T-cell (primary cell): ENCODE measurements around the gene PDE7B. TPM values are rescaled to one million over a fixed set of nuclear protein-coding genes. Genes with fewer than 3 reads are reported as not detected.
"Not testable (repeated sequence)": the region's sequence is repeated elsewhere in the genome, so short reads cannot be mapped to it uniquely, and the experiment has no call there.

Experiments used
- ATAC-seq, 4 experiments: fragments of 200-7000 bp in 3 of 4; fragments of 150-1000 bp in 1 of 4; cut with Tn5 transposase; replicated peaks in 1 of 4; 1 replicate in 3 of 4; 2 replicates in 1 of 4; pipeline ENCODE4 v1.10.0; 2021; ENCODE audit warnings: moderate library complexity in 3 of 4, mild to moderate bottlenecking in 2 of 4, moderate number of reproducible peaks in 1 of 4
- CTCF ChIA-PET, 2 donors: fragments of 300-600 bp; sonication (Branson Sonifier 250); formaldehyde crosslinking; loops; one replicate each; lab custom pipeline; 2022; ENCODE audit warnings: antibody characterized with exemption in 2 of 2; lab: Charles Lee
- POLR2A ChIA-PET, 2 donors: fragments of 300-600 bp; sonication (Branson Sonifier 250); formaldehyde crosslinking; loops; one replicate each; lab custom pipeline; 2022; ENCODE audit warnings: antibody characterized with exemption in 2 of 2; lab: Charles Lee
- DNase-seq, 35 experiments: peaks; one replicate each; pipeline versions ENCODE4 v3.0.0 to v3.0.0-alpha.2; 2013 to 2023
- H3K27ac ChIP-seq: one replicate; pipeline ENCODE4 v1.5.1; 2013; ENCODE audit warnings: low read length
- H3K27me3 ChIP-seq, 2 experiments: replicated peaks in 1 of 2; 1 replicate in 1 of 2; 2 replicates in 1 of 2; pipeline versions ENCODE4 v1.6.1 to v1.7.0; 2013; ENCODE audit warnings: low read length in 1 of 2, mixed read lengths in 1 of 2; ENCODE audit not compliant: control insufficient read depth in 2 of 2, insufficient read depth in 2 of 2; ENCODE audit errors: extremely low read depth in 1 of 2
- H3K36me3 ChIP-seq, 2 donors: 1 replicate in 1 of 2; 2 replicates in 1 of 2; pipeline versions ENCODE4 v1.6.1 to v1.7.0; 2013; ENCODE audit warnings: low read length in 1 of 2; ENCODE audit not compliant: control insufficient read depth in 2 of 2, insufficient read depth in 1 of 2; ENCODE audit errors: extremely low read depth in 1 of 2
- H3K4me1 ChIP-seq, 2 experiments: 1 replicate in 1 of 2; 2 replicates in 1 of 2; pipeline versions ENCODE4 v1.6.1 to v1.7.0; 2013; ENCODE audit warnings: low read length in 2 of 2, mixed read lengths in 1 of 2; ENCODE audit not compliant: insufficient read depth in 2 of 2, control insufficient read depth in 1 of 2; ENCODE audit errors: extremely low read depth in 1 of 2
- H3K4me3 ChIP-seq, 2 donors: 1 replicate in 1 of 2; 2 replicates in 1 of 2; pipeline versions ENCODE4 v1.5.1 to v1.7.0; 2013; ENCODE audit warnings: mild to moderate bottlenecking in 2 of 2, low read length in 1 of 2, moderate library complexity in 1 of 2; ENCODE audit not compliant: control insufficient read depth in 1 of 2; ENCODE audit errors: extremely low read depth in 1 of 2
- H3K9me3 ChIP-seq: 2 replicates; pipeline ENCODE4 v1.7.0; 2013
- H3K27ac Mint-ChIP-seq, 2 donors: one replicate each; pipeline ENCODE4 v1.8.0; 2020 to 2021; ENCODE audit warnings: mild to moderate bottlenecking in 2 of 2, mixed read lengths in 2 of 2
- H3K27me3 Mint-ChIP-seq, 2 donors: one replicate each; pipeline ENCODE4 v1.8.0; 2021 to 2022; ENCODE audit warnings: mixed read lengths in 2 of 2
- H3K36me3 Mint-ChIP-seq: one replicate; pipeline ENCODE4 v1.8.0; 2021; ENCODE audit warnings: mixed read lengths
- H3K4me1 Mint-ChIP-seq, 3 donors: one replicate each; pipeline ENCODE4 v1.8.0; 2020 to 2022; ENCODE audit warnings: mixed read lengths in 3 of 3, mild to moderate bottlenecking in 1 of 3
- H3K4me3 Mint-ChIP-seq, 3 donors: one replicate each; pipeline ENCODE4 v1.8.0; 2020 to 2022; ENCODE audit warnings: mild to moderate bottlenecking in 3 of 3, mixed read lengths in 3 of 3, moderate library complexity in 3 of 3
- H3K9me3 Mint-ChIP-seq, 3 donors: one replicate each; pipeline ENCODE4 v1.8.0; 2020 to 2022; ENCODE audit warnings: mixed read lengths in 3 of 3
- WGBS: methylation state at CpG from one replicate; pipeline ENCODE4 v1.1.5; 2013; ENCODE audit warnings: missing lambda C conversion rate; ENCODE audit not compliant: insufficient coverage; 5-methylcytosine and 5-hydroxymethylcytosine counted together
- total RNA-seq, 35 experiments: library from RNA in 6 of 35; stranded (reverse) in 6 of 35; fragments of 120-200 nt in 1 of 35; gene quantifications; one replicate each; pipeline versions ENCODE4 v1.2.1 to v1.2.4 and lab custom pipeline; 2013 to 2026

PDE7B gene
- total RNA-seq, 5 donors from 2014 or later (not counting 1 experiment from before 2014, with no cell fraction given) = 0.35 to 1.5 (median 0.69) TPM

DNA sequence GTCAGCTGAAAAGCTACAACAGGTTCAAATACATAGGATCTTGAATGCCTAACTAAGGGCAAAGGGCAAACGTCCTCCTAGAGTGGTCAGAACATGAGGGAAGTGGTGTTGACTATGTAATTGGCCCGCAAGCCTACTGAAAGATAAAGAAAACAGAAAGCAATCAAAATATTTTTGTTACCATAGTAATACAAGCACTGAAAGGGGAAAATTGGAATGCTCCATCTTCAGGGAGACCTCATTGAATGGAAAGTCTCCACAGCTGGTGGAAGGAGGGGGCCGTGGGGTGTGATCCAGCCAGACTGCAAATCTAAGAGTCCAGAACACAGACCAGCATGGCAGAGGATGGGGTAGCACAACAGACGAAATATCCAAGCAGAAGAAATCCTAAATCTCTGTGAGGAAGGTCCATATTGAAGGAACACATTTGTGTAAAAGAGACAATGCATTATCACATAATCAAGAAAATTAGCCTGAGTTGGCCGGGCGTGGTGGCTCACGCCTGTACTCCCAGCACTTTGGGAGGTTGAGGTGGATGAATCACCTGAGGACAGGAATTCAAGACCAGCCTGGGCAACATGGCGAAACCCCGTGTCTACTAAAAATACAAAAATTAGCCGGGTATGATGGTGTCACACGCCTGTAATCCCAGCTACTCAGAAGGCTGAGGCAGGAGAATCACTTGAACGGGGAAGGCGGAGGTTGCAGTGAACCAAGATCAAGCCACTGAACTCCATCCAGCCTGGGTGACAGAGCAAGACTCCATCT is 359.1 kb downstream of the PDE7B start:
- no peaks in the 10 kb centered on the region for H3K4me1 Mint-ChIP-seq
- H3K36me3 Mint-ChIP-seq = no peaks in the 10 kb centered on the region
- H3K9me3 Mint-ChIP-seq = no peaks in the 10 kb centered on the region
- Histone ChIP-seq H3K9me3 (no peaks in the 10 kb centered on the region), H3K4me1 (no peaks in the 10 kb centered on the region), H3K4me3 (no peak overlapping the region), H3K36me3 (no peaks in the 10 kb centered on the region), H3K27ac (no peak overlapping the region), H3K27me3 (no peaks in the 10 kb centered on the region)
- DNase-seq (no peak), ATAC-seq (no peak)
- H3K27me3 Mint-ChIP-seq = peaks cover 0 to 1% of the 10 kb centered on the region in 2 donors
- 87% methylated on average over 6 of the region's 13 CpGs for WGBS
- CTCF ChIA-PET = no interaction called here
- H3K4me3 Mint-ChIP-seq = no peak overlapping the region
- no peak overlapping the region for H3K27ac Mint-ChIP-seq
- POLR2A ChIA-PET = interaction anchor here (0.5 to 0.7 kb wide), 2 partner anchors 259 to 401 kb away, joined by 3 to 4 read pairs; no protein-coding TSS in a partner anchor

DNA sequence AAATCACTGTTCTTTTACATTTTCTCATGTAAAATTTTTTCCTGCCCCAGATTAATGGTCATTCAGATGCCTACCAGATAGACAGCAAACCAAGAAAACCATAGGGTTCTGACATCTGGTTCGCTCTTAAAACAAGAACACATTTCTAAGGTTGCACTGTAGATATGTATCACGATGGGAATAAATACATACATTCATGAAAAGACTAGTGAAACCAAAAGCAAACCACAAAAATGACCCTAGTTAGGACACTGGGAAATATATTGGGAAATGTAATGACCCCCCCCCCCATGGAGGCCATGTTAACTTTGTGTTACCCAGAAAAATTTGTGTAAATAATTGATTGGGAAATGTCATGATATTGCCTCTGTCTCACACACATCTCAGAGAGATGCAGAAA is 361.1 kb downstream of the PDE7B start:
- H3K4me1 Mint-ChIP-seq = no peaks in the 10 kb centered on the region
- Histone ChIP-seq H3K27me3 (no peaks in the 10 kb centered on the region), H3K4me1 (no peaks in the 10 kb centered on the region), H3K9me3 (no peaks in the 10 kb centered on the region), H3K36me3 (no peaks in the 10 kb centered on the region), H3K27ac (no peak overlapping the region), H3K4me3 (no peak overlapping the region)
- H3K27ac Mint-ChIP-seq = no peak overlapping the region
- POLR2A ChIA-PET = no interaction called here
- no peaks in the 10 kb centered on the region for H3K36me3 Mint-ChIP-seq
- CTCF ChIA-PET = no interaction called here
- H3K4me3 Mint-ChIP-seq = no peak overlapping the region
- DNase-seq (no peak), ATAC-seq (no peak)
- WGBS = no CpG with 5 or more reads among the region's 2 CpGs
- H3K9me3 Mint-ChIP-seq = no peaks in the 10 kb centered on the region
- peaks cover 0 to 1% of the 10 kb centered on the region in 2 donors for H3K27me3 Mint-ChIP-seq

DNA sequence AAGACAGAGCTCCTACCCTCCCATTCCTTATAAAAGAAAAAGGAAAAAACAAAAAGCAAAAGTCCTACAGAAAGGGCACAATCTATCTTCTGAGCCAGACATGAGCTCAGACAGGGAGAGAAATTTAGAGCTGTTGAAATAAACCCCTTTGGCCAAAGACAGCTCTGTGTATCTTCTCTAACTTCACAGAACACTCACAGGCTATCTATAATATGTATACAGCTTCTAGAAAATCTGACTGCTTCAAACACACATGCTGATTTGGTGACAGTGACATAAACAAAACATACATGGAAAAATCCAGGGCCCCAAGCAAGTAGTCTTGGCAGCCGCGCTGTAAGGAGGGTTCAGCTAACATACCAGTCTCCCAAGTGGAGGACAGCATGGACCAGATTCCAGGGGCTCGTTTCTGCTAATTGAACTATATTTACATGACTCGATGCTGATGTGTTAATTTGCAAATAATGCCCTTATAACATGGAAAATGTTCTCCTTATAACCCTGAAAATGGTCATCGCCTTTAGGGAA is 361.6 kb downstream of the PDE7B start:
- no peak overlapping the region for H3K4me3 Mint-ChIP-seq
- no peaks in the 10 kb centered on the region for H3K36me3 ChIP-seq
- H3K4me1 Mint-ChIP-seq = no peaks in the 10 kb centered on the region
- POLR2A ChIA-PET = no interaction called here
- peaks cover 0 to 1% of the 10 kb centered on the region in 2 donors for H3K27me3 Mint-ChIP-seq
- H3K4me3 ChIP-seq = no peak overlapping the region
- no peaks in the 10 kb centered on the region for H3K9me3 Mint-ChIP-seq
- H3K27ac Mint-ChIP-seq = no peak overlapping the region
- WGBS = 100% methylated on average over 2 of the region's 5 CpGs
- H3K4me1 ChIP-seq = no peaks in the 10 kb centered on the region
- H3K27ac ChIP-seq = no peak overlapping the region
- no peaks in the 10 kb centered on the region for H3K27me3 ChIP-seq
- H3K36me3 Mint-ChIP-seq = no peaks in the 10 kb centered on the region
- DNase-seq (no peak), ATAC-seq (no peak)
- CTCF ChIA-PET = no interaction called here
- H3K9me3 ChIP-seq = no peaks in the 10 kb centered on the region

DNA sequence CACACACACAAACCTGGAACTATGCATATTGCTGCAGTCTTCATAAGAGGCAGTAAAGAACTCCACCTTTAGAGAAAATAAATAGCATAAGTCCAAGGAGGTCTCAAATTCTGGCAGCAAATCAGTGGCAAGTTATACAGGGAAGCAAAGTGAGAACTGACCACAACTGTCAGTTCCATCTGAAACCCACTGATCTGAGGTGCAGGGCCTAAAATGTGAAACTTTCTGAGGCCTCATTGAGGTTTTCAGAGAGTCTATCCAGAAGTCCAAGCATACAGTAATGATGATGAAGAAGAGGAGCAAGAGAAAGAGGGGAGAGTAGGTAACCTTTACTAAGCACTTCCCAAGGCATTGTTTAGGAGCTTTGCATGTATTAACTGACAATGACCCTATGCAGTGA is 362.4 kb downstream of the PDE7B start:
- CTCF ChIA-PET = no interaction called here
- Histone ChIP-seq H3K36me3 (no peaks in the 10 kb centered on the region), H3K27ac (no peak overlapping the region), H3K4me3 (no peak overlapping the region), H3K9me3 (no peaks in the 10 kb centered on the region), H3K27me3 (no peaks in the 10 kb centered on the region), H3K4me1 (no peaks in the 10 kb centered on the region)
- no peak overlapping the region for H3K27ac Mint-ChIP-seq
- no peaks in the 10 kb centered on the region for H3K4me1 Mint-ChIP-seq
- ATAC-seq (no peak), DNase-seq (no peak)
- peaks cover 0 to 1% of the 10 kb centered on the region in 2 donors for H3K27me3 Mint-ChIP-seq
- H3K4me3 Mint-ChIP-seq = no peak overlapping the region
- POLR2A ChIA-PET = no interaction called here
- no peaks in the 10 kb centered on the region for H3K36me3 Mint-ChIP-seq
- H3K9me3 Mint-ChIP-seq = no peaks in the 10 kb centered on the region

DNA sequence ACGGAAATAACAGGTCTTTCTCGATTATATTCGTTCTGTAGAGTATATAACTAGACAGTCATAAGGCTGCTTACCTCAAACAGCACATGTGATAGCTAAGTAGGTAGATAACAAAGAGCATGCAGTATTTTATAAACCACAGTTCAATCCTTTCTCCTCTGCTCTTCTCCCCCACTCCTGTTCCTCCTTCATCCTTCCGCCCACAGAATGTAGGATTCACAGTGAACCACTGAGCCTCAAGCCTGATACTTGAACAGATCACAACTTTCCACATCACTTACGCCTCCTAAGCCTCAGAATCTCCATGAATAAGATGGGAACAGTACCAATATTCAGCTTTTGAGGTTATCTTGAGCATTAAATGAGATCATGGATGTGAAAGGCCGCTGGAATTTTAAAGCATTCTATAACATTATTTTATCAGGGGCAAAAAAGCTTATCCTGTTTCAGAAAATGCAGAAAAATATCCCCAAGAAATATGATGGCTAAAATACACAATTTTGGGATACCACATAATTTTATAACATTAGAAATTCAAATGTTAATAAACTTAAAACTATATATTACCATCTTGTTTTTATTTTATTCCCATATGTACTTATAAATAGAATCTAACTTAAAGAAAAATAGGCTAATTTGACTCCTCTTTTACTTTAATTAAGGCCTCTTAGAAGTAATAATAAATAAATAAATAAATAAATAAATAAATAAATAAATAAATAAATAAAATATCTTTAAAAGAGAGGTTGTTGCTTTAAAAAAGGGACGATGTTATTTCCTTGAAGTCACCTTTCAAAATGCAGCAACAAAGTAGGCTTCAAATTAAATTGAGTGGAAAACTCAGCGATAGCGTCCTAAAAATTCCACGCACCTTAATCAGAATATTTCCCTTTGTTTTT is 365.3 kb downstream of the PDE7B start:
- whole genome bisulfite sequencing = 100% methylated on average over 1 of the region's 10 CpGs
- H3K27ac Mint-ChIP-seq = no peak overlapping the region
- peaks cover 0 to 4% of the 10 kb centered on the region in 2 donors for H3K36me3 ChIP-seq
- H3K9me3 ChIP-seq = no peaks in the 10 kb centered on the region
- H3K36me3 Mint-ChIP-seq = no peaks in the 10 kb centered on the region
- no peaks in the 10 kb centered on the region for H3K4me1 Mint-ChIP-seq
- H3K4me3 ChIP-seq = no peak overlapping the region
- ATAC-seq (no peak), DNase-seq (no peak)
- H3K9me3 Mint-ChIP-seq = peaks cover 3 to 13% (median 7%) of the 10 kb centered on the region in 3 donors
- ChIA-PET POLR2A (interaction anchor here in 1 of 2 donors (0.6 kb wide), 1 partner anchor 548 kb away, joined by 3 read pairs; no protein-coding TSS in a partner anchor), CTCF (interaction anchor here (1.2 to 2.5 kb wide), 2 partner anchors 8 to 10 kb away, joined by 3 to 7 read pairs; no protein-coding TSS in a partner anchor)
- H3K27ac ChIP-seq = no peak overlapping the region
- H3K27me3 Mint-ChIP-seq = no peaks in the 10 kb centered on the region
- no peaks in the 10 kb centered on the region for H3K4me1 ChIP-seq
- no peak overlapping the region for H3K4me3 Mint-ChIP-seq
- H3K27me3 ChIP-seq = no peaks in the 10 kb centered on the region

DNA sequence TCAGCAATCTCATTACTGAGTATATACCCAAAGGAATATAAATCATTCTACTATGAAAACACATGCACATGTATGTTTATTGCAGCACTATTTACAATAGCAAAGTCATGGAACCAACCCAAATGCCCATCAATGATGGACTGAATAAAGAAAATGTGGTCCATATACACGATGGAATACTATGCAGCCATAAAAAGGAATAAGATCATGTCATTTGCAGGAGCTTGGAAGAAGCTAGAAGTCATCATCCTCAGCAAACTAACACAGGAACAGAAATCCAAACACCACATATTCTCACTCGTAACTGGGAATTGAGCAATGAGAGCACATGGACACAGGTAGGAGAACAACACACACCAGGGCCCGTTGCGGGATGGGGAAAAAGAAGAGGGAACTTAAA is 373.5 kb downstream of the PDE7B start:
- H3K36me3 ChIP-seq, H3K9me3 Mint-ChIP-seq, H3K4me3 ChIP-seq, ATAC-seq, H3K36me3 Mint-ChIP-seq, H3K4me1 Mint-ChIP-seq, H3K27me3 Mint-ChIP-seq, H3K27ac ChIP-seq, H3K4me3 Mint-ChIP-seq, H3K27me3 ChIP-seq, H3K9me3 ChIP-seq, H3K27ac Mint-ChIP-seq, POLR2A ChIA-PET, H3K4me1 ChIP-seq, DNase-seq: not testable (repeated sequence)
- WGBS = no CpG with 5 or more reads among the region's 4 CpGs
- CTCF ChIA-PET = interaction anchor here in 1 of 2 donors (0.7 kb wide), 1 partner anchor 9 kb away, joined by 3 read pairs; no protein-coding TSS in a partner anchor
